H9 (cell line): ENCODE data around the gene CHAF1B. TPM values are rescaled to one million over a fixed set of nuclear protein-coding genes. Genes with fewer than 3 reads are reported as not detected.

Experiments used
- DNase-seq: peaks from one replicate; pipeline ENCODE4 v3.0.0-alpha.2; 2017
- H2AFZ ChIP-seq: one replicate; pipeline ENCODE4 v1.6.1; 2013; ENCODE audit warnings: mild to moderate bottlenecking, low read length, control low read depth, moderate library complexity
- H2AK5ac ChIP-seq: 2 replicates; pipeline ENCODE4 v1.6.1; 2013; ENCODE audit warnings: low read length, control low read depth, mixed read lengths; ENCODE audit not compliant: insufficient read length
- H2BK120ac ChIP-seq: one replicate; pipeline ENCODE4 v1.6.1; 2013; ENCODE audit warnings: low read depth, mild to moderate bottlenecking, low read length, control low read depth, inconsistent platforms; ENCODE audit not compliant: poor library complexity, severe bottlenecking
- H2BK12ac ChIP-seq: 2 replicates; pipeline ENCODE4 v1.6.1; 2013; ENCODE audit warnings: low read length, control low read depth, mixed read lengths, low read depth; ENCODE audit not compliant: insufficient read length
- H2BK15ac ChIP-seq: 2 replicates; pipeline ENCODE4 v1.6.1; 2013; ENCODE audit warnings: low read depth, low read length, control low read depth
- H2BK20ac ChIP-seq: one replicate; pipeline ENCODE4 v1.6.1; 2013; ENCODE audit warnings: low read depth, mild to moderate bottlenecking, low read length, control low read depth, inconsistent platforms; ENCODE audit not compliant: poor library complexity, severe bottlenecking
- H2BK5ac ChIP-seq: 2 replicates; pipeline ENCODE4 v1.6.1; 2013; ENCODE audit warnings: low read length, control low read depth, mixed read lengths; ENCODE audit not compliant: insufficient read length
- H3K14ac ChIP-seq: 2 replicates; pipeline ENCODE4 v1.6.1; 2013; ENCODE audit warnings: low read length, control low read depth; ENCODE audit not compliant: insufficient read depth
- H3K18ac ChIP-seq: 2 replicates; pipeline ENCODE4 v1.6.1; 2013; ENCODE audit warnings: low read depth, mild to moderate bottlenecking, mixed read lengths, low read length, control low read depth; ENCODE audit not compliant: insufficient read length
- H3K23ac ChIP-seq: 2 replicates; pipeline ENCODE4 v1.6.1; 2013; ENCODE audit warnings: low read length, control low read depth, mixed read lengths, low read depth; ENCODE audit not compliant: insufficient read length
- H3K23me2 ChIP-seq: 2 replicates; pipeline ENCODE4 v1.6.1; 2013; ENCODE audit warnings: low read depth, mild to moderate bottlenecking, mixed read lengths, low read length, control low read depth; ENCODE audit not compliant: insufficient read length, poor library complexity, severe bottlenecking
- H3K27ac ChIP-seq: 2 replicates; pipeline ENCODE4 v1.5.1; 2013; ENCODE audit warnings: low read length, control low read depth, mixed read lengths, low read depth; ENCODE audit not compliant: insufficient read length
- H3K27me3 ChIP-seq: 2 replicates; pipeline ENCODE4 v1.6.1; 2013; ENCODE audit warnings: low read length, control low read depth, inconsistent platforms; ENCODE audit not compliant: insufficient read depth
- H3K4ac ChIP-seq: 2 replicates; pipeline ENCODE4 v1.6.1; 2013; ENCODE audit warnings: low read depth, mild to moderate bottlenecking, control low read depth, inconsistent platforms, low read length, moderate library complexity
- H3K4me1 ChIP-seq: 2 replicates; pipeline ENCODE4 v1.6.1; 2013; ENCODE audit warnings: low read length, control low read depth, inconsistent platforms; ENCODE audit not compliant: insufficient read depth
- H3K4me2 ChIP-seq: 2 replicates; pipeline ENCODE4 v1.6.1; 2013; ENCODE audit warnings: low read length, control low read depth, mixed read lengths; ENCODE audit not compliant: insufficient read length, insufficient read depth
- H3K56ac ChIP-seq: 2 replicates; pipeline ENCODE4 v1.6.1; 2013; ENCODE audit warnings: low read depth, mild to moderate bottlenecking, mixed read lengths, low read length, control low read depth; ENCODE audit not compliant: insufficient read length
- H3K79me1 ChIP-seq: 2 replicates; pipeline ENCODE4 v1.6.1; 2013; ENCODE audit warnings: low read depth, mild to moderate bottlenecking, moderate library complexity, low read length, control low read depth, inconsistent platforms; ENCODE audit not compliant: insufficient read depth, poor library complexity, severe bottlenecking
- H3K79me2 ChIP-seq: 2 replicates; pipeline ENCODE4 v1.6.1; 2013; ENCODE audit warnings: low read length, control low read depth, inconsistent platforms; ENCODE audit not compliant: insufficient read depth
- H3K9ac ChIP-seq: 2 replicates; pipeline ENCODE4 v1.6.1; 2013; ENCODE audit warnings: low read length, control low read depth, mixed read lengths; ENCODE audit not compliant: insufficient read length; ENCODE audit errors: extremely low read depth
- H3K9me3 ChIP-seq: one replicate; pipeline ENCODE4 v1.6.1; 2013; ENCODE audit warnings: low read depth, low read length, inconsistent platforms; ENCODE audit not compliant: control insufficient read depth
- H3T11ph ChIP-seq: one replicate; pipeline ENCODE4 v1.6.1; 2013; ENCODE audit warnings: mild to moderate bottlenecking, low read length, control low read depth, inconsistent platforms
- H4K20me1 ChIP-seq: one replicate; pipeline ENCODE4 v1.6.1; 2013; ENCODE audit not compliant: control insufficient read depth, insufficient read length, insufficient read depth
- H4K5ac ChIP-seq: 2 replicates; pipeline ENCODE4 v1.6.1; 2013; ENCODE audit warnings: low read depth, mild to moderate bottlenecking, mixed read lengths, low read length, control low read depth; ENCODE audit not compliant: insufficient read length
- H4K8ac ChIP-seq: replicated peaks from 2 replicates; pipeline ENCODE4 v1.6.1; 2013; ENCODE audit warnings: low read length, control low read depth, mixed read lengths, low read depth; ENCODE audit not compliant: insufficient read length
- H4K91ac ChIP-seq: 2 replicates; pipeline ENCODE4 v1.6.1; 2013; ENCODE audit warnings: low read depth, mild to moderate bottlenecking, moderate library complexity, mixed read lengths, low read length, control low read depth; ENCODE audit not compliant: insufficient read length
- H3K27ac Mint-ChIP-seq, 3 experiments: 2 replicates in 2 of 3; 3 replicates in 1 of 3; pipeline ENCODE4 v1.8.0; 2020 to 2021; ENCODE audit warnings: mixed read lengths in 3 of 3, mild to moderate bottlenecking in 1 of 3, moderate library complexity in 1 of 3
- H3K27me3 Mint-ChIP-seq: 2 replicates; pipeline ENCODE4 v1.8.0; 2021; ENCODE audit warnings: low read depth, mild to moderate bottlenecking, moderate library complexity, mixed read lengths
- H3K36me3 Mint-ChIP-seq, 3 experiments: 2 replicates in 2 of 3; 3 replicates in 1 of 3; pipeline ENCODE4 v1.8.0; 2020 to 2021; ENCODE audit warnings: low read depth in 3 of 3, mixed read lengths in 3 of 3; ENCODE audit not compliant: insufficient read depth in 1 of 3
- H3K4me1 Mint-ChIP-seq, 2 experiments: 2 replicates each; pipeline ENCODE4 v1.8.0; 2020; ENCODE audit warnings: mixed read lengths in 2 of 2
- H3K4me3 Mint-ChIP-seq, 2 experiments: 2 replicates in 1 of 2; 3 replicates in 1 of 2; pipeline ENCODE4 v1.8.0; 2020 to 2021; ENCODE audit warnings: mild to moderate bottlenecking in 2 of 2, mixed read lengths in 2 of 2, moderate library complexity in 1 of 2
- H3K9me3 Mint-ChIP-seq, 2 experiments: 2 replicates in 1 of 2; 3 replicates in 1 of 2; pipeline ENCODE4 v1.8.0; 2020; ENCODE audit warnings: mild to moderate bottlenecking in 2 of 2, mixed read lengths in 2 of 2, moderate library complexity in 1 of 2
- CTCF ChIP-seq: fragments of 200-600 bp; sonication (generic); conservative IDR thresholded peaks from 3 replicates; pipeline ENCODE4 v1.8.0; 2021; ENCODE audit warnings: antibody characterized with exemption, mild to moderate bottlenecking
- WGBS: extraction: QIAGEN DNeasy Blood & Tissue Kit; methylation state at CpG from one replicate; pipeline ENCODE4 v1.1.7; 2013; ENCODE audit warnings: missing lambda C conversion rate, low lambda C conversion rate, mixed read lengths; ENCODE audit not compliant: insufficient read length; ENCODE audit errors: extremely low coverage; 5-methylcytosine and 5-hydroxymethylcytosine counted together
- total RNA-seq: library from RNA; stranded (reverse); gene quantifications from 2 replicates; pipeline ENCODE4 v1.2.1, GENCODE V29; 2021

Gene CHAF1B
- total RNA-seq, 1 experiment from 2014 or later: 19.3 TPM

GRCh38 chr21:36441715-36442114, 56.5 kb downstream of the CHAF1B start:
- Histone ChIP-seq H3K27ac (no peak overlapping the region), H2BK5ac (no peak overlapping the region), H3K9me3 (no peaks in the 10 kb centered on the region), H3K23ac (no peak overlapping the region), H3K79me2 (no peaks in the 10 kb centered on the region), H3K4me2 (no peak overlapping the region), H2BK15ac (no peak overlapping the region), H4K5ac (no peak overlapping the region), H2BK20ac (no peak overlapping the region), H4K8ac (no peak overlapping the region), H3K56ac (no peak overlapping the region), H3K23me2 (no peaks in the 10 kb centered on the region), H3T11ph (no peak overlapping the region), H4K20me1 (no peaks in the 10 kb centered on the region), H3K27me3 (no peaks in the 10 kb centered on the region), H2BK120ac (no peak overlapping the region), H3K14ac (no peak overlapping the region), H4K91ac (no peak overlapping the region), H2AFZ (no peak overlapping the region), H3K4me1 (no peaks in the 10 kb centered on the region), H3K4ac (no peak overlapping the region), H2AK5ac (no peak overlapping the region), H3K9ac (no peak overlapping the region), H2BK12ac (no peak overlapping the region), H3K18ac (no peak overlapping the region), H3K79me1 (no peaks in the 10 kb centered on the region)
- Mint-ChIP-seq H3K36me3 (no peaks in the 10 kb centered on the region; a peak in 1 of 7 replicates), H3K27ac (no peak overlapping the region; a peak in 1 of 7 replicates), H3K4me3 (no peak overlapping the region), H3K27me3 (no peaks in the 10 kb centered on the region), H3K4me1 (peaks cover 4 to 5% of the 10 kb centered on the region in 2 experiments; a peak in 3 of 4 replicates), H3K9me3 (no peaks in the 10 kb centered on the region)
- DNase-seq: no peak
- TF ChIP-seq CTCF: no peak
- no CpG with 5 or more reads among the region's 6 CpGs for WGBS
